K562 (cell line): ENCODE measurements around the gene MED28. TPM values are rescaled to one million over a fixed set of nuclear protein-coding genes. Genes with fewer than 3 reads are reported as not detected.

Experiments
- ARID3B ChIP-seq: fragments of 250-450 bp; sonication (Bioruptor Pico); IDR thresholded peaks from 2 replicates; pipeline ENCODE4 v1.4.0; 2020; ENCODE audit warnings: borderline replicate concordance
- ATF6 ChIP-seq: sonication (generic); formaldehyde crosslinking; IDR thresholded peaks from 2 replicates; pipeline ENCODE4 v1.4.0; 2020; ENCODE audit warnings: mild to moderate bottlenecking, missing genetic modification reagents
- CBX2 ChIP-seq: fragments of 200-600 bp; sonication (generic); IDR thresholded peaks from one replicate; pipeline ENCODE4 v1.6.1; 2012; ENCODE audit warnings: mild to moderate bottlenecking, low read length, inconsistent platforms; ENCODE audit not compliant: insufficient read depth, poor library complexity, severe bottlenecking
- CHD1 ChIP-seq: fragments of 200-600 bp; sonication (generic); IDR thresholded peaks from one replicate; pipeline ENCODE4 v1.6.1; 2012; ENCODE audit warnings: mild to moderate bottlenecking, moderate library complexity, low read length, inconsistent platforms
- HDAC2 ChIP-seq: fragments of 450-650 bp; IDR thresholded peaks from 2 replicates; pipeline ENCODE4 v1.6.1; 2016; ENCODE audit warnings: mild to moderate bottlenecking
- MBD1 ChIP-seq: fragments of 250-450 bp; sonication (Bioruptor Pico); IDR thresholded peaks from 2 replicates; pipeline ENCODE4 v1.8.0; 2022; ENCODE audit warnings: inconsistent platforms
- MTA1 ChIP-seq: fragments of 450-650 bp; IDR thresholded peaks from 2 replicates; pipeline ENCODE4 v1.6.1; 2017; ENCODE audit warnings: borderline replicate concordance
- NELFE ChIP-seq: IDR thresholded peaks from 2 replicates; pipeline ENCODE4 v1.6.1; 2011; ENCODE audit warnings: mild to moderate bottlenecking; ENCODE audit not compliant: insufficient read depth, insufficient read length
- NFE2L1 ChIP-seq: fragments of 450-650 bp; IDR thresholded peaks from 2 replicates; pipeline ENCODE4 v1.6.1; 2016; ENCODE audit warnings: missing genetic modification characterization, low read depth, mild to moderate bottlenecking, missing compliant biosample characterization, moderate library complexity, borderline replicate concordance
- NR2F6 ChIP-seq: fragments of 450-650 bp; formaldehyde crosslinking; IDR thresholded peaks from 2 replicates; pipeline ENCODE4 v1.4.0; 2020; ENCODE audit warnings: mild to moderate bottlenecking
- RAD51 ChIP-seq: fragments of 450-650 bp; IDR thresholded peaks from 2 replicates; pipeline ENCODE4 v1.7.1; 2016; ENCODE audit warnings: low read depth, mild to moderate bottlenecking, borderline replicate concordance
- RFX5 ChIP-seq: IDR thresholded peaks from 2 replicates; pipeline ENCODE4 v1.6.1; 2011; ENCODE audit warnings: low read depth, mild to moderate bottlenecking, improper control_type of control experiment, low read length
- SAFB ChIP-seq: fragments of 200-400 bp; formaldehyde crosslinking; IDR thresholded peaks from 2 replicates; pipeline ENCODE4 v1.6.1; 2017; ENCODE audit warnings: low read depth, low read length, borderline replicate concordance
- SMAD3 ChIP-seq: fragments of 450-650 bp; formaldehyde crosslinking; conservative IDR thresholded peaks from 2 replicates; pipeline ENCODE4 v1.4.0; 2020; ENCODE audit warnings: mild to moderate bottlenecking
- TAF1 ChIP-seq: IDR thresholded peaks from 2 replicates; pipeline ENCODE4 v1.6.1; 2011; ENCODE audit warnings: mild to moderate bottlenecking, low read length, moderate library complexity; ENCODE audit not compliant: insufficient read depth, control insufficient read depth, severe bottlenecking; ENCODE audit errors: extremely low read depth
- TCF3 ChIP-seq: sonication (generic); formaldehyde crosslinking; IDR thresholded peaks from 2 replicates; pipeline ENCODE4 v1.4.0; 2020; ENCODE audit warnings: mild to moderate bottlenecking, missing genetic modification reagents
- ZBED1 ChIP-seq: IDR thresholded peaks from 2 replicates; pipeline ENCODE4 v1.6.1; 2014
- ZBTB9 ChIP-seq: fragments of 450-650 bp; formaldehyde crosslinking; IDR thresholded peaks from 2 replicates; pipeline ENCODE4 v1.4.0; 2020; ENCODE audit warnings: mild to moderate bottlenecking, moderate library complexity
- ZNF133 ChIP-seq: fragments of 250-450 bp; sonication (Bioruptor Pico); IDR thresholded peaks from 2 replicates; pipeline ENCODE4 v1.4.0; 2020; ENCODE audit warnings: mild to moderate bottlenecking
- ZNF280A ChIP-seq: fragments of 450-650 bp; IDR thresholded peaks from 2 replicates; pipeline ENCODE4 v1.6.1; 2018; ENCODE audit warnings: mild to moderate bottlenecking, low read depth; ENCODE audit not compliant: partially characterized antibody
- polyA plus RNA-seq, 8 experiments: library from polyadenylated mRNA; depleted of rRNA in 4 of 8; stranded (reverse) in 5 of 8; unstranded in 3 of 8; fragments of >200 nt; fragmentation: Nextera tagmentation in 2 of 8; fragmentation: Illumina TruSeq in 1 of 8; extraction: Ambion mirVana in 2 of 8; extraction: Trizol in 1 of 8; gene quantifications; 2 replicates each; pipeline versions ENCODE4 v1.2.1 to v1.2.3, GENCODE V29; 2011 to 2014; ENCODE audit warnings: inconsistent platforms in 1 of 8, missing spikeins in 1 of 8
- total RNA-seq, 7 experiments: library from RNA; depleted of rRNA in 6 of 7; stranded (reverse); fragments of >200 nt in 6 of 7; fragmentation: Illumina TruSeq in 2 of 7; extraction: Trizol in 2 of 7; gene quantifications; 2 replicates each; pipeline versions ENCODE4 v1.2.1 to v1.2.3, GENCODE V29; 2011 to 2021; ENCODE audit warnings: low replicate concordance in 1 of 7

The MED28 gene
- total and polyA plus RNA-seq, 9 of the 15 experiments (the other 6 are each of a cell fraction or from before 2014, with no cell fraction given): 15.5 to 93.8 (median 50.5) TPM

- TF ChIP-seq NFE2L1 (tag): no peak
- no peak for TF ChIP-seq ZNF133
- TF ChIP-seq TCF3 (CRISPR knock-in tag): no peak
- no peak for TF ChIP-seq ZBED1
- TF ChIP-seq RFX5: peak; percentile 26; the same call in 1 of the 2 replicates
- TF ChIP-seq ATF6 (CRISPR knock-in tag): peak; percentile 63; the same call in 1 of the 2 replicates
- TF ChIP-seq NELFE: no peak
- TF ChIP-seq HDAC2: 0 out of 2 replicates have a peak, but pooled peaks have one; percentile 31
- TF ChIP-seq MTA1: no peak
- TF ChIP-seq MBD1: no peak
- TF ChIP-seq NR2F6 (CRISPR knock-in tag): no peak
- TF ChIP-seq SMAD3 (CRISPR knock-in tag): no peak
- no peak for TF ChIP-seq CBX2
- no peak for TF ChIP-seq ARID3B (CRISPR knock-in tag)
- no peak for TF ChIP-seq SAFB
- TF ChIP-seq ZNF280A: no peak
- TF ChIP-seq CHD1: no peak
- no peak for TF ChIP-seq ZBTB9
- TF ChIP-seq RAD51: peak; percentile 19; the same call in 1 of the 2 replicates
- peak; percentile 82 for TF ChIP-seq TAF1
Observed at GRCh38 chr4:17576932-17577664, 37.3 kb upstream of the MED28 start, which contains the start of gene LAP3 (continued).
